HG02623 (cell line): ENCODE data around the gene MAP2K3.

ENCODE experiments used
- ATAC-seq: cut with Tn5 transposase; IDR thresholded peaks from one replicate; pipeline ENCODE4 v1.9.1; 2021; ENCODE audit warnings: moderate library complexity; ENCODE audit not compliant: unreplicated experiment

The MAP2K3 gene

DNA sequence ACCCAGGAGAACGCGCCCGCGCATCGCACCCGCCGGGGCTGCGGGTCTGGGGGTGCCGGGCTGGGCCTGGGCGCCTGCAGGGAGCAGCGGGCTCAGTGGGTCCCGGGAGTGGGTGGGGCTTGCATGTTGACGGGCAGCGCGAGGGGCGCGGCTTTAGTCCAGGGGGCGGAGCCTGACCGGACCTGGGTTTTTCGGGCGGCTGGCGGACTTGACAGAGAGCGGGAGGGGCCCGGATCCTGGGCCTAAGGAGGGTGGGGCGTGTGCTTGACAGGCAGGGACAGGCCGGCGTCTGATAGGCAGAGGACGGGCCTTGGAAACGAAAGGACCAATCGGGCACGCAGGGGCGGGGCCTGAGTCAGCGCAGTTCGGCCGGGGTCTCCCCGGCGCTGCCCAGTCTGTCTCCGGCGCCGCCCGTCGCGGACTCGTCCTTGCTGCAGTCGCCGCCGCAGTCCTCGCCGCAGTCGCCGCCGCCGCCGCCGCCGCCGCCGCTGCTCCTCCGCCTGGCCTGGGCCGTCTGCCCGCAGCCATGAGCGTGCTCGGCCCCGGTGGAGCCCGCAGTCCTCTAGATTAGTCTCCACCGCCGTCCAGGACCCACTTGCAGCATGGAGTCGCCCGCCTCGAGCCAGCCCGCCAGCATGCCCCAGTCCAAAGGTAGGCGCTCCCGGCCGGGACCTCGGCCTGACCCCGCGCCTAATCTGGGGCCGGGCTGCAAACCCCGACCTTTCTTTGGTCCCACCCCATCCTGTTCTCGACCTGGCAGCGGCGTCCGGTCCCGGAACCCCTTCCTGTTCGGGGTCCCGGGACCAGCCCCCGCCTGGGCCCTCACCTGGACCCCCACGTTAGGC, at the start of gene MAP2K3:
MAP2K3 (plus strand) TSS at position 393 of the 845 bp plus-strand sequence; CDS start at position 603, 210 bp downstream.
- peak; percentile 80 for ATAC-seq

- no peak for ATAC-seq
Observed at GRCh38 chr17:21235921-21236320, 48.6 kb upstream of the MAP2K3 start.

GRCh38 chr17:21239680-21240368, 44.7 kb upstream of the MAP2K3 start:
- no peak for ATAC-seq

- no peak for ATAC-seq
Observed at GRCh38 chr17:21240369-21241055, 44.0 kb upstream of the MAP2K3 start.

DNA sequence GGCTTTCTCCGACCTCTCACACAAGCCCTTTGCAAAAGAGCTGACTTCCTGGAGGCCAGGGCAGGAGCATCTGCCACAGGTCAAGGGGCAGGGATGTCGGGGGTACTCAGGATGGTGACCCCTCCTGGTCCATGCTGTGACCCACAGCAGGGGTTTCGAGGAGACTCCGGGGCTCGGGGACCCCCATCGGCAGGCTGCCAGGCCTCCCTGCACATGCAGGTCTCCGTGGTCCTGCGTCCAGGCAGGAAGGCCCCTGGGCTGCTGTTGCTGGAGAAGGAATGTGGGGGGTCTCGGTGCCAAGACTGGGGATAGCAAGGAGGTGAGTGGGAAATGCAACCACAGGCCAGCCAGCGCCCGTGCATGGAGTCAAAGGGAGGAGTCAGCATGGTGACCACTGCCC, 42.9 kb upstream of the MAP2K3 start:
- no peak for ATAC-seq

DNA sequence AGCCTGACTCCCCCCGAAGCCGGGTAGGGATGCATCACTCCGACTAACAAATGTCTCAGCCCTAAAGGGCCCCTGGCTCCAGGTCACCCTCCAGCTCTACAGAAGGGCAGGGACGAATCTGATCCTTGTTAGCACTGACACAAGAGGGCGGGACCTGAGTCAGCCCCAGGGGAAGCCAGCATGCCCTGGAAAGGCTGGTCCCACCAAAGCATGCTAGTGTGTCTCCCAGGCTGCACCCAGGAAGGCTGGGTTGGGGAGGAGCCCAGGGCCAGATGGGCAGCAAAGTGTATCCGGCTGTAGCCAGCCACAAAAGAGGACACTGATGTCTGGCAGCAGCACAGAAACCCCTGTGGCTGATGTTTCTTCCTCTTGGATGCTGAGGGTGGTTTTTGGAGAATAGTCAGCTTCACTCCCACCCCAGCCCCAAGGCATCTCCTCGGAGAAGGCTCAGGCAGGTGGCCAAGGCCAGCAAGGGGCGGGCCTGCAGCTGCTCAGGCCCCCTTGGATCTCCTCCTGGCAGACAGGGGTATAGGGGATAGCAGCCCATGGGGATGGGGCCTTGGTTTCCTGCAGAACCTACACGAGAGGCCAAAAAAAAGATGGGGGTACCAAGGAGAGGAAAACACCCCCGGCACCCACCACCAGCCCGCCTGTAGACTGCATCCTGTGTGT, 42.3 kb upstream of the MAP2K3 start:
- ATAC-seq = no peak

DNA sequence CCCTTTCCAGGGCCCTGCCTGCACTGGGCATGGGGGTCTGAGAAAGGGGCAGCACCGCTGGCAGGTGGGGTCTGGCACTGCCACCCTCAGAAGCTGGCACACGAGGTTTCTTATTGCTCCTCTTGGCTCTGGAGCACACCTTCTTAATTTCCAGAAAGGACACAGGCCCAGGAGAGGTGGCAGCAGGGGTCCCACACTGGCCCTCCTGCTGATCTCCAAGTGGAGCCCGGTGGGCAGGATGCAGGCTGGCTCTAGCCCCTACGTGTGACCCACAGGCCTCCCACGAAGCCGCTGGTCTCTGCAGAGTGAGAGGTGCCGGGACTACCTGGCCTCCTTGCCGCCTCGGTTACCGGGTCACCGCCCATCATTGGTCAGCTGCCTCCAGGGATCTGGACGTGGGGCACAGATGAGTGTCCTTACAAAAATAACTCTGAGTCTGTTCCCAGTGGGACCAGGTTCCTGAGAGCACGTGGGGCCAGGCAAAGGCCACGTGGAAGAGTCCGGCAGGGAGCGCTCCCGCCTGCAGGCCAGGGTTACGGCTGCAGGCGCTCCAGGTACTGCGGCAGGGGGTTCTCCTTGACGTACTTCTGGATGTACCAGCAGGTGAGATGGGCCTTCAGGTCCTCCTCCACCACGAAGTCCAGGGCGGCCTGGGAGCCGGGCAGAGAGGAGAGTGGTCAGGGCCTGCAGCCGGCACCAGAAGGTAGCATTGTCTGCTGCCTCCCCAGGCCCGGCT, 41.6 kb upstream of the MAP2K3 start:
- ATAC-seq = no peak

DNA sequence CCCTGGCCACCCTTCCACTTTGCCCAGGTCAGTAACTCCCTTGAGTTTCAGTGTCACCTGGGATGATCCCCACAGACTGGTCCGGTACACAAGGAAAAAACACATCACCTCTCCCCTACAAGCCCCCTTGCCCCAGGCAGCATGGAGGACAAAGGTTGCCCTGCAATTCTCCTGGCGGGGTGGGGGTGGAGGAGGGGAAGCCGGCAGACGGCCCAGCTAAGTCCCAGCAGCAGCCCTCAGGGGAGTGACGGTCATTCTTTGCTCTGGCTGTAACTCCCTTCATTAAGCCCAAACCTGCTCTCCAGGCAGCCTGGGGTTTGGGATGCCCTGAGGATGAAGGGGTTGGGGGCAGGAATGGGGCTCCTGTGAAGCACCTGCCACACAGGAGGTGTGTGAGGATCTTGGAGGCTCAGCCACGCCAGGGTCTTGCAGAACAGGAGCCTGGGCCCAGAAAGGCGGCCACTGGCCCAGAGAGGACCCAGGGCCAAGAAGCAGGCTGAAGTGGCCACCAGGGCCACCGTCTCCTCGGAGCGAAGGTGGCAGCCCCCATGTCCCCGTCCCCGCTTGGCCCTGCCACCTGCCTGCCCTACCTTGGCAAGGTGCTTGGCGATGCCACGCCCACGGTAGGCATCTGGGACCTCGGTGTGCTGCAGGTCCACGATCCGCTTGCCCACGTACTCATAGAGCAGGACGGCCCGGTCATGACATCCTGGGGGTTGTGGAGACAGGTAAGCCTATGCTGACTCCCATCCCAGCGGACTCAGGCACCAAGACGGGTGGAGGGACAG, 40.8 kb upstream of the MAP2K3 start:
- ATAC-seq = no peak

GRCh38 chr17:21245639-21246084, 38.8 kb upstream of the MAP2K3 start:
- ATAC-seq = no peak

- no peak for ATAC-seq
Observed at GRCh38 chr17:21246698-21247097, 37.8 kb upstream of the MAP2K3 start.

DNA sequence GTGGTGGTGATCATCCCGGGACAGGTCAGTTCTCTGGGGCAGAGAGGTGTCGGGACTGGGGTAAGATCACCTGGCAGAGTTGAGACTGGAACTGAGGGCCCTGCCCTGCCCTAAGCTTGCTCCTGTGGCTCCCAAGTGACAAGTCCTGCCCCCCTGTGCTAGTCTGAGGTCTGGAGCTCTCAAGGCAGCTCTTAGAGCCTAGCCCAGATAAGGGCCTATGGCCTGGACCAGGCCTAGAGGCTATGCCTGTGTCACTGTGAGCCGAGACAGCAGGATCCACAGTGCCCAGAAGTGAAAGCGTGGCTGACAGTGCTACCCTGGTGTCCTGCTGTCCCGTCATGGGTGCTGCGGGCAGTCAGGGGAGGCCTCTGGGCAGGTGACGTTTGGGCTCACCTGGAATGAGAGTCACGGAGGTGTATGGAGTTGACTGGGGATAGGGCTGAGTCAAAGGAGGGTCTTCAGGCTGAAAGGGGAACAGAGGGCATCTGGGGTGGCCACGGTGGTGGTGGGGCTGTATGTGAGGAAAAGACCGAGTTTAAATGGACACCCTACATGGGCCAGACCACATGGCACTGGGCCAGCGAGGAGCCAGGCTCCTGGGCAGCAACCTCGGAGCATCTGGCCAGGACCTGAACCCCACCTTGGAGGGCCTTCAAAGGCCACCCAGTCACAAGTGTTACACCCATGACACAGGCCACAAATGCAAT, 36.8 kb upstream of the MAP2K3 start:
- ATAC-seq = no peak

GRCh38 chr17:21248500-21248899, 36.0 kb upstream of the MAP2K3 start:
- ATAC-seq = no peak

DNA sequence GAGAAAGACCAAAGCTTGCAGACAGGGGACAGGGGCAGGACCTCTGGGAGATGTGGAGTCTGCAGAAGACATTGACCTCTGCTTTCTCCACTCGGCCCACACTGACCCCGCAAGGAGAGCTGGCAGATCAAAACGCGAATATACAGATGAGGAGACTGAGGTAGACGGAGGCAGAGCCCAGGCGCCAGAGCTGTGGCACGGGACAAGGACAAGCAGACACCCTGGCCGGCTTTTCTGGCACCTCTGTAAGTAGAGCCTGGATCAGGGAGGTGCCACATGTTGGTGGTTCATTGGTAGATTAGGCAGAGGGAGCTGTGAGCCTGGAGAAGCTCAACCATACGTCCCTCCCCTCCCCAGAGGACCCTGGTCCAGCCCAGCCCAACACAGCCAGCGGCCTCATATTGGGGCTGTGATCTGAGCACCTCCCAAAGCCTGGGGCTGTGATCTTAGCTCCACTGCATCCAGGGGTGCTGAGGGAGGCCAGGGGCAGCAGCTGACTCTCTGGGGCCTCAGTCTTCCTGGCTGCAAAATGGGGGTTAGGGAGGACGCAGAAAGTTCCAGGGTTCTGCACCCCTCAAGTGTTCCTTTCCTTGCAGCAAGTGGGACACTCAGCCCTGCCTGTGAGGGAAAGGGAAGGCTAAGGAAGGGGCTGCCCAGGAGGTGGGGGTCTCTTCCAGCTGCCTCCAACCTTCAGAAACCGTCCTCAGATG, 35.3 kb upstream of the MAP2K3 start:
- no peak for ATAC-seq

- ATAC-seq = no peak
Observed at GRCh38 chr17:21249920-21250703, 34.4 kb upstream of the MAP2K3 start.

DNA sequence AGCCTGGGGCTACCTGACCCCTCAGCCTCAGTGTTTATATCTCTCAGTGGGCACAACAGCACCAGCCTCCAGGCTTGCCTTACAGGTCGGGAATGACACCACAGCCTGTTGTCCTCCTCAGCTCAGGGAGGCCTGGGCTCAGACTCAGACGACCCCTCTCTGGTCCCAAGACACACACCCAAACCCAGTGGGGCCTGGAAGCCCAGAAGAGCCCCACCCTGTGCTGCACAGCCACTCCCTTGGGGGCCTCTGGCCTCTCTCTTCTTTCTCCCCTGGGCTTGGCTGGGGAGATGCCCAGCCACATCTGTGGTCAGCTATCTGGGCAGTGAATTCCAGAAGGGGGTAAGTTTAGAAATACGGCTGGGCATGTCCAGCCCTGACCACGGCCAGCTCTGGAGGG, 33.7 kb upstream of the MAP2K3 start:
- ATAC-seq = no peak

- no peak for ATAC-seq
Observed at GRCh38 chr17:21251337-21252010, 33.0 kb upstream of the MAP2K3 start.

GRCh38 chr17:21252289-21252795, 32.2 kb upstream of the MAP2K3 start:
- ATAC-seq = no peak
